Stimulated activated CD4-positive, alpha-beta T cell treated with anti-CD3 and anti-CD28 coated beads, TNF-alpha, amount 100 ng/mL, for 1 hour (primary cell): ENCODE measurements around the gene PLCXD3.

Experiments used
- DNase-seq, 3 donors: peaks; one replicate each; pipeline ENCODE4 v3.0.0-alpha.2; 2020; ENCODE audit warnings: low read depth in 3 of 3, low spot score in 1 of 3

The PLCXD3 gene

GRCh38 chr5:41415242-41415641 is 95.2 kb downstream of the PLCXD3 start:
- DNase-seq, result no peak

- DNase-seq, result no peak
These were observed 95.8 kb downstream of the PLCXD3 start for GRCh38 chr5:41414598-41414997.

GRCh38 chr5:41413074-41413473 is 97.3 kb downstream of the PLCXD3 start:
- DNase-seq, result no peak

GRCh38 chr5:41412496-41412895 is 97.9 kb downstream of the PLCXD3 start:
- no peak for DNase-seq

GRCh38 chr5:41410737-41411136 is 99.7 kb downstream of the PLCXD3 start:
- no peak for DNase-seq

- DNase-seq, result no peak
These were observed 100.1 kb downstream of the PLCXD3 start for GRCh38 chr5:41410307-41410706.

GRCh38 chr5:41408676-41409443 is 101.5 kb downstream of the PLCXD3 start:
- no peak for DNase-seq

- DNase-seq, result no peak
These were observed 103.5 kb downstream of the PLCXD3 start for GRCh38 chr5:41406936-41407335.

GRCh38 chr5:41406424-41406823 is 104.0 kb downstream of the PLCXD3 start:
- no peak for DNase-seq

- DNase-seq, result no peak
These were observed 105.6 kb downstream of the PLCXD3 start for GRCh38 chr5:41404757-41405156.

GRCh38 chr5:41403846-41404245 is 106.6 kb downstream of the PLCXD3 start:
- no peak for DNase-seq

GRCh38 chr5:41402845-41403244 is 107.6 kb downstream of the PLCXD3 start:
- no peak for DNase-seq

- DNase-seq, result no peak
These were observed 110.6 kb downstream of the PLCXD3 start for GRCh38 chr5:41399839-41400238.

GRCh38 chr5:41392016-41392415 is 118.4 kb downstream of the PLCXD3 start:
- DNase-seq, result no peak

GRCh38 chr5:41374631-41375030 is 135.8 kb downstream of the PLCXD3 start:
- DNase-seq, result no peak

- no peak for DNase-seq
These were observed 137.2 kb downstream of the PLCXD3 start for GRCh38 chr5:41373230-41373629.

GRCh38 chr5:41371738-41372137 is 138.7 kb downstream of the PLCXD3 start:
- no peak for DNase-seq

- no peak for DNase-seq
These were observed 139.9 kb downstream of the PLCXD3 start for GRCh38 chr5:41370482-41370881.

GRCh38 chr5:41369799-41370198 is 140.6 kb downstream of the PLCXD3 start:
- no peak for DNase-seq

- no peak for DNase-seq
These were observed 142.2 kb downstream of the PLCXD3 start for GRCh38 chr5:41368158-41368557.

GRCh38 chr5:41365369-41365768 is 145.0 kb downstream of the PLCXD3 start:
- no peak for DNase-seq

- DNase-seq, result no peak
These were observed 146.1 kb downstream of the PLCXD3 start for GRCh38 chr5:41364346-41364745.

GRCh38 chr5:41363343-41363986 is 146.9 kb downstream of the PLCXD3 start:
- DNase-seq, result no peak
